HG03066 (cell line): ENCODE data around the gene TPX2.

Experiments
- ATAC-seq: cut with Tn5 transposase; IDR thresholded peaks from one replicate; pipeline ENCODE4 v1.9.1; 2021; ENCODE audit warnings: low read depth; ENCODE audit not compliant: unreplicated experiment

TPX2 gene

GRCh38 chr20:31759836-31760518 is 20.9 kb downstream of the TPX2 start:
- no peak for ATAC-seq

GRCh38 chr20:31760519-31761240 is 21.6 kb downstream of the TPX2 start:
- no peak for ATAC-seq

- ATAC-seq: no peak
Measured at GRCh38 chr20:31764641-31765305, 25.7 kb downstream of the TPX2 start.

- ATAC-seq: no peak
Measured at GRCh38 chr20:31767805-31768204, 28.7 kb downstream of the TPX2 start.

- ATAC-seq: no peak
Measured at GRCh38 chr20:31769681-31770080, 30.6 kb downstream of the TPX2 start.

- no peak for ATAC-seq
Measured at GRCh38 chr20:31770243-31770642, 31.2 kb downstream of the TPX2 start.

GRCh38 chr20:31774408-31774807 is 35.3 kb downstream of the TPX2 start:
- no peak for ATAC-seq

GRCh38 chr20:31780839-31781238 is 41.7 kb downstream of the TPX2 start:
- ATAC-seq: no peak

- no peak for ATAC-seq
Measured at GRCh38 chr20:31781945-31782344, 42.9 kb downstream of the TPX2 start.

GRCh38 chr20:31784354-31785044 is 45.4 kb downstream of the TPX2 start:
- ATAC-seq: no peak

GRCh38 chr20:31785089-31785488 is 46.0 kb downstream of the TPX2 start:
- ATAC-seq: no peak

GRCh38 chr20:31788578-31788977 is 49.5 kb downstream of the TPX2 start:
- ATAC-seq: no peak

GRCh38 chr20:31790401-31790800 is 51.3 kb downstream of the TPX2 start:
- no peak for ATAC-seq

- no peak for ATAC-seq
Measured at GRCh38 chr20:31797364-31797763, 58.3 kb downstream of the TPX2 start.

- ATAC-seq: no peak
Measured at GRCh38 chr20:31801508-31801907, 62.4 kb downstream of the TPX2 start.

- ATAC-seq: no peak
Measured at GRCh38 chr20:31803552-31804291, 64.6 kb downstream of the TPX2 start.

GRCh38 chr20:31806564-31807355 is 67.7 kb downstream of the TPX2 start:
- ATAC-seq: no peak

- no peak for ATAC-seq
Measured at GRCh38 chr20:31808481-31808880, 69.4 kb downstream of the TPX2 start.

GRCh38 chr20:31809661-31810060 is 70.6 kb downstream of the TPX2 start:
- ATAC-seq: no peak

GRCh38 chr20:31811198-31811597 is 72.1 kb downstream of the TPX2 start:
- no peak for ATAC-seq
